22Rv1 (cell line): ENCODE data around the gene MAGOH.

ENCODE experiments used
- CTCF ChIP-seq: fragments of 450-650 bp; IDR thresholded peaks from 2 replicates; pipeline ENCODE4 v1.5.1; 2017; ENCODE audit warnings: mild to moderate bottlenecking
- ZFX ChIP-seq: fragments of 450-650 bp; IDR thresholded peaks from 2 replicates; pipeline ENCODE4 v1.6.1; 2017; ENCODE audit warnings: antibody characterized with exemption, borderline replicate concordance

DNA sequence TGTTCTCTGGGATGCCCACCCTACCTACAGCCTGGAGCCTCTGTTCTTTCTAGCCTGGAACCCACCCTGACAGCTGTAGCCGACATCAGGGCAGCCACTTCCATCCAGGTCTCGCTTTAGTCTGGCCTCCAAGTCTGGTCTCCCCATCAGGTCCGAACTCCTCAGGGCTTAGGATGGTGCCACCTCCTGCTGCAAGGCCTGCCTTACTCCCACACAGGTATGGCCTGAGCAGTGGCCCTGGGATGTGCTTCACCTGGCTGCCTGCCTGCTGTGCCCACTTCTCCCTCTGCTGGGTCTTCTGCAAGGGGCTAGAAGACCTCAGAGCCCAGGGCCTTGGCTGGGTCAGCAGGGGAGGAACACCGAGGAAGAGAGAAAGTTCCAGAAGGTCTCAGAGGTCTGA lies 35.7 kb upstream of the MAGOH start:
- TF ChIP-seq CTCF, result no peak
- no peak for TF ChIP-seq ZFX
